GM12878 (cell line): ENCODE data around the gene ZGLP1. TPM values are rescaled to one million over a fixed set of nuclear protein-coding genes. Genes with fewer than 3 reads are reported as not detected.

Experiments used
- ATAC-seq: fragments of 200-7000 bp; cut with Tn5 transposase; 3 replicates; pipeline ENCODE4 v1.9.1; 2020; ENCODE audit warnings: mild to moderate bottlenecking, moderate library complexity
- BruUV-seq: library from RNA; stranded (reverse); fragments of 400-500 nt; replicated peaks from 2 replicates; lab custom pipeline; 2021; lab: Mats Ljungman, UMichigan
- CTCF ChIA-PET: fragments of 300-600 bp; sonication (Branson Sonifier 250); formaldehyde crosslinking; extraction: SDS; loops from one replicate; lab custom pipeline; 2021; ENCODE audit warnings: inconsistent platforms; lab: Yijun Ruan, JAX
- POLR2A ChIA-PET: fragments of 350-600 bp; formaldehyde crosslinking; extraction: SDS; loops from one replicate; lab custom pipeline; 2021; ENCODE audit warnings: inconsistent platforms; lab: Charles Lee
- RAD21 ChIA-PET: fragments of 300-600 bp; sonication (Branson Sonifier 250); formaldehyde crosslinking; loops from one replicate; lab custom pipeline; 2023; ENCODE audit warnings: antibody characterized with exemption; ENCODE audit not compliant: unreplicated experiment; lab: Charles Lee
- SMC1A ChIA-PET: fragments of 300-600 bp; sonication (Branson Sonifier 250); formaldehyde crosslinking; loops from one replicate; lab custom pipeline; 2023; ENCODE audit not compliant: unreplicated experiment, uncharacterized antibody; lab: Charles Lee
- DNase-seq: peaks from one replicate; pipeline ENCODE4 v3.0.0-alpha.2; 2011; ENCODE audit warnings: low read depth, low spot score
- FAIRE-seq: peaks from 3 replicates; lab custom pipeline; 2011; peaks lifted over from hg19 to GRCh38; lab: Jason Lieb, UNC
- H2AFZ ChIP-seq: 2 replicates; pipeline ENCODE4 v1.6.0; 2011; ENCODE audit warnings: low read depth, low read length, control low read depth; ENCODE audit not compliant: control insufficient read depth
- H3K27ac ChIP-seq: 2 replicates; pipeline ENCODE4 v1.5.1; 2011; ENCODE audit warnings: control low read depth; ENCODE audit not compliant: control insufficient read depth, insufficient read depth
- H3K27me3 ChIP-seq, 2 experiments: replicated peaks in 1 of 2; 2 replicates each; pipeline versions ENCODE4 v1.6.0 to v1.6.1; 2011; ENCODE audit warnings: low read length in 1 of 2; ENCODE audit not compliant: control insufficient read depth in 2 of 2, insufficient read depth in 2 of 2
- H3K36me3 ChIP-seq, 2 experiments: 2 replicates each; pipeline ENCODE4 v1.5.1; 2011; ENCODE audit warnings: low read length in 1 of 2; ENCODE audit not compliant: control insufficient read depth in 2 of 2, insufficient read depth in 2 of 2
- H3K4me1 ChIP-seq: 2 replicates; pipeline ENCODE4 v1.6.1; 2011; ENCODE audit warnings: mild to moderate bottlenecking, low read length, moderate library complexity, mixed read lengths; ENCODE audit not compliant: control insufficient read depth, insufficient read depth
- H3K4me2 ChIP-seq: 2 replicates; pipeline ENCODE4 v1.6.0; 2011; ENCODE audit warnings: control low read depth; ENCODE audit not compliant: control insufficient read depth, insufficient read depth
- H3K4me3 ChIP-seq: fragments of 200-600 bp; sonication (generic); 2 replicates; pipeline ENCODE4 v1.5.1; 2016
- H3K79me2 ChIP-seq: 2 replicates; pipeline ENCODE4 v1.6.0; 2011; ENCODE audit warnings: low read length; ENCODE audit not compliant: control insufficient read depth, insufficient read depth
- H3K9ac ChIP-seq: 2 replicates; pipeline ENCODE4 v1.8.0; 2011; ENCODE audit warnings: low read length, control low read depth, mixed read lengths; ENCODE audit not compliant: control insufficient read depth, insufficient read depth
- H3K9me3 ChIP-seq: replicated peaks from 3 replicates; pipeline ENCODE4 v1.5.1; 2011; ENCODE audit warnings: mild to moderate bottlenecking, low read length; ENCODE audit not compliant: control insufficient read depth, insufficient read depth
- H4K20me1 ChIP-seq: 2 replicates; pipeline ENCODE4 v1.6.0; 2011; ENCODE audit not compliant: control insufficient read depth, insufficient read depth
- HDAC6 ChIP-seq: fragments of 200-600 bp; sonication (generic); IDR thresholded peaks from one replicate; pipeline ENCODE4 v1.8.0; 2017; ENCODE audit warnings: antibody characterized with exemption; ENCODE audit not compliant: unreplicated experiment
- KDM1A ChIP-seq: fragments of 200-600 bp; sonication (generic); IDR thresholded peaks from 2 replicates; pipeline ENCODE4 v1.6.1; 2016; ENCODE audit warnings: borderline replicate concordance
- SREBF2 ChIP-seq: IDR thresholded peaks from 2 replicates; pipeline ENCODE4 v1.6.1; 2012; ENCODE audit warnings: mild to moderate bottlenecking, low read length
- TCF12 ChIP-seq: IDR thresholded peaks from 2 replicates; pipeline ENCODE4 v1.6.1; 2011; ENCODE audit warnings: low read depth, mild to moderate bottlenecking, low read length
- WGBS: methylation state at CpG from one replicate; pipeline ENCODE4 v1.1.6; 2016; ENCODE audit warnings: low lambda C conversion rate; ENCODE audit not compliant: insufficient replicate concordance, insufficient coverage; ENCODE audit errors: missing lambda C conversion rate; 5-methylcytosine and 5-hydroxymethylcytosine counted together
- in situ Hi-C: fragments of 300-500 bp; cut with MboI; formaldehyde crosslinking; loops from 9 replicates; pipeline ENCODE4 v1.14.3; 2018; ENCODE audit warnings: mixed read lengths
- intact Hi-C: fragments of 100-400 bp; cut with micrococcal nuclease; formaldehyde crosslinking; loops from one replicate; pipeline ENCODE4 v1.14.2; 2022; ENCODE audit not compliant: unreplicated experiment
- polyA plus RNA-seq, 11 experiments: library from polyadenylated mRNA; depleted of rRNA in 4 of 11; unstranded in 6 of 11; stranded (reverse) in 5 of 11; fragments of >200 nt; fragmentation: Nextera tagmentation in 4 of 11; fragmentation: Illumina TruSeq in 1 of 11; extraction: Ambion mirVana in 4 of 11; extraction: Trizol in 1 of 11; gene quantifications; 1 replicate in 1 of 11; 2 replicates in 10 of 11; pipeline versions ENCODE4 v1.2.1 to v1.2.3, GENCODE V29; 2011 to 2016; ENCODE audit warnings: inconsistent platforms in 2 of 11, missing spikeins in 2 of 11, low read depth in 1 of 11
- total RNA-seq, 4 experiments: library from RNA; depleted of rRNA in 3 of 4; stranded (reverse); fragments of >200 nt in 3 of 4; fragmentation: Illumina TruSeq in 1 of 4; extraction: Trizol in 1 of 4; gene quantifications; 2 replicates each; pipeline versions ENCODE4 v1.2.1 to v1.2.3, GENCODE V29; 2013 to 2021
- TF ChIP-seq, protein P1 (sequence below): fragments of 450-650 bp; formaldehyde crosslinking; IDR thresholded peaks from 2 replicates; pipeline ENCODE4 v1.4.0; 2020; ENCODE audit warnings: mild to moderate bottlenecking, moderate library complexity
- TF ChIP-seq, protein P2 (sequence below): IDR thresholded peaks from 2 replicates; pipeline ENCODE4 v1.6.1; 2011; ENCODE audit warnings: mild to moderate bottlenecking, low read depth, low read length, moderate library complexity; ENCODE audit not compliant: insufficient replicate concordance

Gene ZGLP1
- total and polyA plus RNA-seq, 10 of the 15 experiments (the other 5 are each of a cell fraction or from before 2014, with no cell fraction given), result 0.29 to 5.6 (median 1.3) TPM

DNA sequence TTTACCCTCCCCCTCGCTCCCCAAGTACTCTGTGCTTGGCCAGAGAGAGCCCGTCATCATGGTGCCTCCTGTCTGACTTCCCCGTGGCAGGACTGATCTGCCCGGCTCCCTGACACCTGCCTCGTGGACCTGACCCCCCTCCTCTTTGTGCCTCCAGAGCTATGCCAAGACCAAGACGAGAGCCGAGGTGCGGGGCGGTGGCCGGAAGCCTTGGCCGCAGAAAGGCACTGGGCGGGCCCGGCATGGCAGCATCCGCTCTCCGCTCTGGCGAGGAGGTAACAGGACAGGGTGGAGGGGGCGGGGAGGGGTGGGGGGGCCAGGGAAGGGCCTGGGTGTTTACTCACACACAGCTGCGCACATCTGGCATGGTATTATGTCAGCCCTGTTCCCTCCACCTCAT, 53.1 kb downstream of the ZGLP1 start:
- in situ Hi-C loops, result loop anchor here (5.0 kb wide), 1 partner anchor 319 kb away; the partner anchor contains the start of gene OLFM2
- intact Hi-C loops, result no loop called here

More for the DNA sequence above, 53.1 kb downstream of the ZGLP1 start:
- FAIRE-seq, result no peak
- POLR2A ChIA-PET, result interaction anchor here (0.7 kb wide), 1 partner anchor 13 kb away, joined by 3 read pairs; no protein-coding TSS in a partner anchor
- Histone ChIP-seq H3K4me1 (peaks cover 11% of the 10 kb centered on the region), H3K27me3 (no peaks in the 10 kb centered on the region), H3K36me3 (peaks cover 22 to 23% of the 10 kb centered on the region in 2 experiments; a peak in 3 of 4 replicates), H3K79me2 (peaks cover 22% of the 10 kb centered on the region), H2AFZ (no peak overlapping the region), H4K20me1 (no peaks in the 10 kb centered on the region), H3K4me2 (no peak overlapping the region), H3K4me3 (no peak overlapping the region), H3K27ac (no peak overlapping the region), H3K9ac (no peak overlapping the region), H3K9me3 (no peaks in the 10 kb centered on the region; the same call in 2 of the 3 replicates)
- RAD21 ChIA-PET, result interaction anchor here (7.2 kb wide), 1 partner anchor 131 kb away, joined by 107 read pairs; no protein-coding TSS in a partner anchor
- no TSS peak for BruUV-seq
- ATAC-seq, result no peak
- no peak for TF ChIP-seq TCF12
- TF ChIP-seq, protein P1, sequence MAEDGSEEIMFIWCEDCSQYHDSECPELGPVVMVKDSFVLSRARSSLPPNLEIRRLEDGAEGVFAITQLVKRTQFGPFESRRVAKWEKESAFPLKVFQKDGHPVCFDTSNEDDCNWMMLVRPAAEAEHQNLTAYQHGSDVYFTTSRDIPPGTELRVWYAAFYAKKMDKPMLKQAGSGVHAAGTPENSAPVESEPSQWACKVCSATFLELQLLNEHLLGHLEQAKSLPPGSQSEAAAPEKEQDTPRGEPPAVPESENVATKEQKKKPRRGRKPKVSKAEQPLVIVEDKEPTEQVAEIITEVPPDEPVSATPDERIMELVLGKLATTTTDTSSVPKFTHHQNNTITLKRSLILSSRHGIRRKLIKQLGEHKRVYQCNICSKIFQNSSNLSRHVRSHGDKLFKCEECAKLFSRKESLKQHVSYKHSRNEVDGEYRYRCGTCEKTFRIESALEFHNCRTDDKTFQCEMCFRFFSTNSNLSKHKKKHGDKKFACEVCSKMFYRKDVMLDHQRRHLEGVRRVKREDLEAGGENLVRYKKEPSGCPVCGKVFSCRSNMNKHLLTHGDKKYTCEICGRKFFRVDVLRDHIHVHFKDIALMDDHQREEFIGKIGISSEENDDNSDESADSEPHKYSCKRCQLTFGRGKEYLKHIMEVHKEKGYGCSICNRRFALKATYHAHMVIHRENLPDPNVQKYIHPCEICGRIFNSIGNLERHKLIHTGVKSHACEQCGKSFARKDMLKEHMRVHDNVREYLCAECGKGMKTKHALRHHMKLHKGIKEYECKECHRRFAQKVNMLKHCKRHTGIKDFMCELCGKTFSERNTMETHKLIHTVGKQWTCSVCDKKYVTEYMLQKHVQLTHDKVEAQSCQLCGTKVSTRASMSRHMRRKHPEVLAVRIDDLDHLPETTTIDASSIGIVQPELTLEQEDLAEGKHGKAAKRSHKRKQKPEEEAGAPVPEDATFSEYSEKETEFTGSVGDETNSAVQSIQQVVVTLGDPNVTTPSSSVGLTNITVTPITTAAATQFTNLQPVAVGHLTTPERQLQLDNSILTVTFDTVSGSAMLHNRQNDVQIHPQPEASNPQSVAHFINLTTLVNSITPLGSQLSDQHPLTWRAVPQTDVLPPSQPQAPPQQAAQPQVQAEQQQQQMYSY (CRISPR knock-in tag), result no peak
- no peak for TF ChIP-seq HDAC6
- TF ChIP-seq KDM1A, result no peak
- no peak for TF ChIP-seq SREBF2
- TF ChIP-seq, protein P2, sequence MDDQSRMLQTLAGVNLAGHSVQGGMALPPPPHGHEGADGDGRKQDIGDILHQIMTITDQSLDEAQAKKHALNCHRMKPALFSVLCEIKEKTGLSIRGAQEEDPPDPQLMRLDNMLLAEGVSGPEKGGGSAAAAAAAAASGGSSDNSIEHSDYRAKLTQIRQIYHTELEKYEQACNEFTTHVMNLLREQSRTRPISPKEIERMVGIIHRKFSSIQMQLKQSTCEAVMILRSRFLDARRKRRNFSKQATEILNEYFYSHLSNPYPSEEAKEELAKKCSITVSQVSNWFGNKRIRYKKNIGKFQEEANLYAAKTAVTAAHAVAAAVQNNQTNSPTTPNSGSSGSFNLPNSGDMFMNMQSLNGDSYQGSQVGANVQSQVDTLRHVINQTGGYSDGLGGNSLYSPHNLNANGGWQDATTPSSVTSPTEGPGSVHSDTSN, result no peak
- SMC1A ChIA-PET, result interaction anchor here (5.6 kb wide), 1 partner anchor 131 kb away, joined by 83 read pairs; no protein-coding TSS in a partner anchor
- DNase-seq, result no peak
- CTCF ChIA-PET, result interaction anchor here (0.6 to 1.2 kb wide), 3 partner anchors 132 to 269 kb away, joined by 3 to 4 read pairs (median 3); no protein-coding TSS in a partner anchor
- 93% methylated on average over 16 of the region's 18 CpGs for WGBS
